Spinal cord (tissue), 4 donors: ENCODE measurements around the gene ARHGDIG. TPM values are rescaled to one million over a fixed set of nuclear protein-coding genes. Genes with fewer than 3 reads are reported as not detected.

Experiments
- polyA plus RNA-seq, 2 donors: library from polyadenylated mRNA; unstranded; fragments of 120-200 nt; gene quantifications; one replicate each; pipeline ENCODE4 v1.2.1, GENCODE V29; 2013; ENCODE audit not compliant: insufficient read length in 2 of 2
- total RNA-seq, 2 donors: library from RNA; depleted of rRNA in 1 of 2; stranded (reverse); fragments of 120-200 nt in 1 of 2; fragments of >200 nt in 1 of 2; gene quantifications; one replicate each; pipeline versions ENCODE4 v1.2.3 to v1.2.4, GENCODE V29; 2013 to 2014

The ARHGDIG gene
- total and polyA plus RNA-seq, 4 donors = 24.9 to 120 (median 78.4) TPM

Other genes with a start within 250 kb of the ARHGDIG start
- 1 to 10 TPM; 4.6 to 5.1 TPM for gene POLR3K, start 227.0 kb upstream of the ARHGDIG start, total RNA-seq
- gene POLR3K, start 227.0 kb upstream of the ARHGDIG start, polyA plus RNA-seq = 10 to 100 TPM; 16.9 to 18.8 TPM
- 10 to 100 TPM; 37.2 to 50.3 TPM for gene SNRNP25, start 226.8 kb upstream of the ARHGDIG start, total RNA-seq
- gene SNRNP25, start 226.8 kb upstream of the ARHGDIG start, polyA plus RNA-seq = 100 to 1,000 TPM; 114 to 122 TPM
- 10 to 100 TPM; 19.0 to 31.1 TPM for gene RHBDF1, start 208.0 kb upstream of the ARHGDIG start, total RNA-seq
- gene RHBDF1, start 208.0 kb upstream of the ARHGDIG start, polyA plus RNA-seq = 10 to 100 TPM; 34.4 to 52.7 TPM
- 10 to 100 TPM; 43.9 to 48.9 TPM for gene MPG, start 202.4 kb upstream of the ARHGDIG start, total RNA-seq
- gene MPG, start 202.4 kb upstream of the ARHGDIG start, polyA plus RNA-seq = 10 to 100 TPM; 43.8 to 54.2 TPM
- 10 to 100 TPM; 12.3 to 16.2 TPM for gene NPRL3, start 141.9 kb upstream of the ARHGDIG start, total RNA-seq
- gene NPRL3, start 141.9 kb upstream of the ARHGDIG start, polyA plus RNA-seq = 10 to 100 TPM; 58.7 to 60.1 TPM
- gene HBZ, start 127.9 kb upstream of the ARHGDIG start, total RNA-seq = 1 to 10 TPM; 1.4 to 5.0 TPM
- gene HBZ, start 127.9 kb upstream of the ARHGDIG start, polyA plus RNA-seq = 1 to 10 TPM; 1.1 to 3.3 TPM
- gene HBM, start 114.6 kb upstream of the ARHGDIG start, total RNA-seq = 10 to 100 TPM; 33.7 to 56.1 TPM
- gene HBM, start 114.6 kb upstream of the ARHGDIG start, polyA plus RNA-seq = 1 to 10 TPM; 5.4 to 5.5 TPM
- gene HBA2, start 107.7 kb upstream of the ARHGDIG start, total RNA-seq = 1,000 to 10,000 TPM; 1,427 to 3,649 TPM
- 1,000 to 10,000 TPM; 1,794 to 1,875 TPM for gene HBA2, start 107.7 kb upstream of the ARHGDIG start, polyA plus RNA-seq
- 1,000 to 10,000 TPM in 1 of 2 donors, 100 to 1,000 TPM in 1; 718 to 1,778 TPM for gene HBA1, start 103.9 kb upstream of the ARHGDIG start, total RNA-seq
- 1,000 to 10,000 TPM; 1,046 to 1,075 TPM for gene HBA1, start 103.9 kb upstream of the ARHGDIG start, polyA plus RNA-seq
- 1 to 10 TPM; 6.4 to 6.6 TPM for gene HBQ1, start 100.1 kb upstream of the ARHGDIG start, total RNA-seq
- 10 to 100 TPM; 10.4 to 11.6 TPM for gene HBQ1, start 100.1 kb upstream of the ARHGDIG start, polyA plus RNA-seq
- gene LUC7L, start 51.1 kb upstream of the ARHGDIG start, total RNA-seq = 100 to 1,000 TPM in 1 of 2 donors, 10 to 100 TPM in 1; 63.4 to 117 TPM
- 100 to 1,000 TPM; 158 to 199 TPM for gene LUC7L, start 51.1 kb upstream of the ARHGDIG start, polyA plus RNA-seq
- gene FAM234A, start 45.8 kb upstream of the ARHGDIG start, total RNA-seq = 10 to 100 TPM; 34.8 to 55.8 TPM
- gene FAM234A, start 45.8 kb upstream of the ARHGDIG start, polyA plus RNA-seq = 10 to 100 TPM; 60.6 to 66.3 TPM
- 10 to 100 TPM in 1 of 2 donors, 1 to 10 TPM in 1; 7.9 to 13.0 TPM for gene RGS11, start 4.6 kb upstream of the ARHGDIG start, total RNA-seq
- 10 to 100 TPM; 29.5 to 47.5 TPM for gene RGS11, start 4.6 kb upstream of the ARHGDIG start, polyA plus RNA-seq
- gene PDIA2, start 2.6 kb downstream of the ARHGDIG start, total RNA-seq = 10 to 100 TPM in 1 of 2 donors, 1 to 10 TPM in 1; 8.0 to 10.5 TPM
- 10 to 100 TPM; 37.1 to 38.4 TPM for gene PDIA2, start 2.6 kb downstream of the ARHGDIG start, polyA plus RNA-seq
- gene AXIN1, start 72.1 kb downstream of the ARHGDIG start, total RNA-seq = 10 to 100 TPM in 1 of 2 donors, 1 to 10 TPM in 1; 8.5 to 24.0 TPM
- 10 to 100 TPM; 20.5 to 23.0 TPM for gene AXIN1, start 72.1 kb downstream of the ARHGDIG start, polyA plus RNA-seq
- gene MRPL28, start 89.9 kb downstream of the ARHGDIG start, total RNA-seq = 10 to 100 TPM; 43.4 to 73.9 TPM
- gene MRPL28, start 89.9 kb downstream of the ARHGDIG start, polyA plus RNA-seq = 100 to 1,000 TPM; 112 to 114 TPM
- 10 to 100 TPM; 17.3 to 31.8 TPM for gene PGAP6, start 101.4 kb downstream of the ARHGDIG start, total RNA-seq
- gene PGAP6, start 101.4 kb downstream of the ARHGDIG start, polyA plus RNA-seq = 10 to 100 TPM; 60.6 to 70.3 TPM
- 10 to 100 TPM; 14.3 to 88.8 TPM for gene NME4, start 116.6 kb downstream of the ARHGDIG start, total RNA-seq
- gene NME4, start 116.6 kb downstream of the ARHGDIG start, polyA plus RNA-seq = 100 to 1,000 TPM; 133 to 150 TPM
- gene DECR2, start 121.3 kb downstream of the ARHGDIG start, total RNA-seq = 1 to 10 TPM; 5.1 to 9.6 TPM
- 10 to 100 TPM; 24.6 to 27.7 TPM for gene DECR2, start 121.3 kb downstream of the ARHGDIG start, polyA plus RNA-seq
- gene RAB11FIP3, start 145.1 kb downstream of the ARHGDIG start, total RNA-seq = 10 to 100 TPM; 24.2 to 43.5 TPM
- gene RAB11FIP3, start 145.1 kb downstream of the ARHGDIG start, polyA plus RNA-seq = 100 to 1,000 TPM in 1 of 2 donors, 10 to 100 TPM in 1; 89.3 to 107 TPM
- gene CAPN15, start 247.1 kb downstream of the ARHGDIG start, total RNA-seq = 10 to 100 TPM in 1 of 2 donors, 1 to 10 TPM in 1; 9.6 to 19.5 TPM
- gene CAPN15, start 247.1 kb downstream of the ARHGDIG start, polyA plus RNA-seq = 10 to 100 TPM; 36.4 to 43.2 TPM